Activated naive CD4-positive, alpha-beta T cell treated with anti-CD3 and anti-CD28 coated beads, Interleukin-2, amount 50 U/mL, for 72 hours (primary cell): ENCODE results near the gene CD300LF. TPM values are rescaled to one million over a fixed set of nuclear protein-coding genes. Genes with fewer than 3 reads are reported as not detected.

Experiments
- ATAC-seq, 2 donors: fragments of 150-1000 bp; cut with Tn5 transposase; 2 replicates each; pipeline ENCODE4 v1.10.0; 2021; ENCODE audit warnings: mild to moderate bottlenecking in 2 of 2, moderate library complexity in 2 of 2
- DNase-seq, 2 donors: peaks; one replicate each; pipeline ENCODE4 v3.0.0; 2021 to 2022; ENCODE audit warnings: low spot score in 2 of 2
- H3K27ac Mint-ChIP-seq, 2 donors: one replicate each; pipeline ENCODE4 v1.8.0; 2022; ENCODE audit warnings: mild to moderate bottlenecking in 2 of 2, mixed read lengths in 2 of 2
- H3K36me3 Mint-ChIP-seq, 2 donors: one replicate each; pipeline ENCODE4 v1.8.0; 2022; ENCODE audit warnings: mixed read lengths in 2 of 2
- H3K9me3 Mint-ChIP-seq, 2 donors: one replicate each; pipeline ENCODE4 v1.8.0; 2022; ENCODE audit warnings: mixed read lengths in 2 of 2
- total RNA-seq, 2 donors: library from RNA; stranded (reverse); gene quantifications; one replicate each; pipeline ENCODE4 v1.2.3, GENCODE V29; 2022

The CD300LF gene
- total RNA-seq, 2 donors from 2014 or later = not detected

GRCh38 chr17:74646231-74646630, 66.5 kb downstream of the CD300LF start:
- Mint-ChIP-seq H3K27ac (no peak overlapping the region), H3K9me3 (no peaks in the 10 kb centered on the region), H3K36me3 (no peaks in the 10 kb centered on the region)
- DNase-seq (no peak), ATAC-seq (peak in 1 of 2 donors; percentile 44)

GRCh38 chr17:74645010-74645409, 67.7 kb downstream of the CD300LF start:
- ATAC-seq (no peak), DNase-seq (no peak)
- no peaks in the 10 kb centered on the region for H3K36me3 Mint-ChIP-seq
- no peaks in the 10 kb centered on the region for H3K9me3 Mint-ChIP-seq
- H3K27ac Mint-ChIP-seq = no peak overlapping the region

DNA sequence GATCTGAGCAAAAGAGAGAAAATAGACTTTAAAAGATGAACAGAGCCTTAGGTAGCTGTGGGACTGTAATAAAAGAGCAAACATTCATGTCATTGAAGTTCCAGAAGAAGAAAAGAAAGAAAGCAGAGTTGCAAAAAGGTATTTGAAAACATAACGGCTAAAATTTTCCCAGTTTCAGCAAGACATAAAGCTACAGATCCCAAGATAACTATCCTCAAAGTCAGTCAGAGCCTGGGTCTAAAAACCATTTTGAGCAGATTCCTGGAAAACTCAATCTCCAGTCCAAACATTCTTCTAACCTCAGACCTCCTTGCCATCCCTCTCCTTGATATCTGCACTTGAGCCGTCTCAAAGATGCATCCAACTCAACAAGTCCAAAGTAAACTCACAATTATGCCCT, 68.3 kb downstream of the CD300LF start:
- ATAC-seq (no peak), DNase-seq (no peak)
- no peaks in the 10 kb centered on the region for H3K36me3 Mint-ChIP-seq
- H3K9me3 Mint-ChIP-seq = no peaks in the 10 kb centered on the region
- H3K27ac Mint-ChIP-seq = no peak overlapping the region

Other genes with a start within 250 kb of the CD300LF start
- gene CD300A, start 246.3 kb downstream of the CD300LF start, total RNA-seq = 1 to 10 TPM in 1 of 2 donors, under 1 TPM in 1; 0.46 to 4.0 TPM
- not detected for gene CD300LB, start 181.4 kb downstream of the CD300LF start, total RNA-seq
- under 1 TPM in 1 of 2 donors, not detected in 1; 0.25 TPM for gene CD300C, start 166.8 kb downstream of the CD300LF start, total RNA-seq
- not detected for gene CD300H, start 145.4 kb downstream of the CD300LF start, total RNA-seq
- not detected for gene CD300LD, start 120.6 kb downstream of the CD300LF start, total RNA-seq
- gene CD300E, start 89.2 kb downstream of the CD300LF start, total RNA-seq = not detected
- gene RAB37, start 24.3 kb upstream of the CD300LF start, total RNA-seq = 1 to 10 TPM; 3.4 to 4.0 TPM
- gene NHERF1, start 35.7 kb upstream of the CD300LF start, total RNA-seq = 100 to 1,000 TPM in 1 of 2 donors, 10 to 100 TPM in 1; 59.0 to 114 TPM
- gene NAT9, start 63.4 kb upstream of the CD300LF start, total RNA-seq = 10 to 100 TPM; 38.2 to 57.2 TPM
- gene GRIN2C, start 147.0 kb upstream of the CD300LF start, total RNA-seq = under 1 TPM in 1 of 2 donors, not detected in 1; 0.87 TPM
- gene FDXR, start 160.1 kb upstream of the CD300LF start, total RNA-seq = 10 to 100 TPM; 30.9 to 96.3 TPM
- not detected for gene FADS6, start 180.7 kb upstream of the CD300LF start, total RNA-seq
- not detected for gene USH1G, start 210.3 kb upstream of the CD300LF start, total RNA-seq
- not detected for gene OTOP2, start 211.3 kb upstream of the CD300LF start, total RNA-seq
- gene OTOP3, start 223.0 kb upstream of the CD300LF start, total RNA-seq = not detected